ENCODE results near the gene EEF2.
"Not testable (repeated sequence)": the region's sequence is repeated elsewhere in the genome, so short reads cannot be mapped to it uniquely, and the experiment has no call there.

The EEF2 gene

DNA sequence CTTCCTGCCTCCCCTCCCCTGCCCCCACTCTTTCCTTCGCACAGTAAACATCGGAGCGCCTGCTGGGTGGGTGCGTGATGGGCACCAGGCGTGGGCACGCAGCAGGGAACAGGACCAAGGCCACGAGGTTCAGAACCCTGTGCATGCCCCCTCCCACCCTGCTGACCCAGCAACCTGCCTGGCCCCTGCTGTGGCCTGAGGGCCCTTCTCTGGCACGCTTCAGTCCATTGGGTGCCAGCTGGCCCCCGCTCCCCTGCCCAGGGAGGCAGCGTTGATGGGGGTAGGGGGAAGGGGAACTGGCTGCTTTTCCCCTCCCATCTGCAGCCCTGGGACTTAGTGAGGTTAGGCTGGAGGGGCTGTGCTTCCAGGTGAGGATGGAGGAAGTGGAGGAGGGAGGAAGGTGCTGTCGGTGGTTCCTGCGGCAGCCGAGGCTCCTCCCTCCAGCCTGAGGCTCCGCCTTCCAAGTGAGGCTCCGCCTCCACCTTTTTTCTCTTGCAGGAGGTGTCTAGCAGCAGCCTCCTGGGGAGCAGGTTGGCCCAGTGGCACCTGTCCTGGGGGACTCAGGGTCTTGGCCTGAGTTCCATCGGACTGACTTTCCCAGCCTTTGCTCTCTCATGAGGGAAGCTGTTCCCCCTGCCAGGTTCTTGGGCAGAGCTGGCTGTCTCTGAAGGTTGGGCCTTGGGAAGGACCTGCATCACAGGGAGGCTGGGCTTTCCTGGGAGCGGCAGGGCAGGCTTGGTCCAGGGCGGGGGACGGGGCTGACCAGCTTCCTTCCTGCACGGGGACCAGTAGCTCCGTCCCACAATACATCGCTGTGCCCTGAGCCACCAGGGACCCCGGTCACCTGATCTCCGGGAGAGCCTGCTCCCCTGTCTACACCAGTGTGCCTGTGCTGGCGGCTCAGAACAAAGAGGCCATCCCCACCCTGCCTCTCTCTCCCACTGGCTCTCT lies 29.6 kb upstream of the EEF2 start:
- DNase-seq: no peak

- no peak for DNase-seq
Measured at GRCh38 chr19:4013886-4014540, 28.8 kb upstream of the EEF2 start.

DNA sequence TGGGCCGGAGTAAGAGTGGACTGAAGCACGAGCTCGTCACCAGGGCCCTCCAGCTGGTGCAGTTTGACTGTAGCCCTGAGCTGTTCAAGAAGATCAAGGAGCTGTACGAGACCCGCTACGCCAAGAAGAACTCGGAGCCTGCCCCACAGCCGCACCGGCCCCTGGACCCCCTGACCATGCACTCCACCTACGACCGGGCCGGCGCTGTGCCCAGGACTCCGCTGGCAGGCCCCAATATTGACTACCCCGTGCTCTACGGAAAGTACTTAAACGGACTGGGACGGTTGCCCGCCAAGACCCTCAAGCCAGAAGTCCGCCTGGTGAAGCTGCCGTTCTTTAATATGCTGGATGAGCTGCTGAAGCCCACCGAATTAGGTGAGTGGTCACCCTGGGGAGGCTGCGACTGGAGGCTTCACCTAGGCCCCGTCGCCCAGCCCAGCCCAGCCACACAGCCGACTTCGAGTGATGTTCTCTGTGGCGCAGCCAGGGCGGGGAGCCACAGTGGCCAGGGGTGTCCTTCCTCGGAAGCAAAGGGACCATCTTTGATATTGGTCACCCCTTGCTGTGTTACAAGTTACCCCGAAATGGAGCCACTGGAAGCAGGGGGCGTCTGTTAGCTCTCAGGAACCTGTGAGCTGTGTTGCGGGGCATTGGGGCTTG lies 27.8 kb upstream of the EEF2 start:
- no peak for DNase-seq

- no peak for DNase-seq
Measured at GRCh38 chr19:4012092-4012974, 27.1 kb upstream of the EEF2 start.

DNA sequence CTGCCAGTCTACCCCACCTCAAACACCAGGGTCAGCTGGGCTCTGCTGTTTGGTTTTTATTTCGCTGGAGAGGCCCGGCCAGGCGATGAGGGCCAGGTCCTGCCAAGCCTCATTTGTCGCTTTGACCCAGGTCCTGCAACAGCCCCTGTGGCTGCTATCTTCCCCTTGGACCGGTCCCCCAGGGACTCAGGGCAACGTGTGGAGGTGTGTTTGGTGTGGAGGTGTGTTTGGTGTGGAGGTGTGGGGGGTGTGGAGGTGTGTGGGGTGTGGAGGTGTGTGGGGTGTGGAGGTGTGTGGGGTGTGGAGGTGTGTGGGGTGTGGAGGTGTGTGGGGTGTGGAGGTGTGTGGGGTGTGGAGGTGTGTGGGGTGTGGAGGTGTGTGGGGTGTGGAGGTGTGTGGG lies 26.2 kb upstream of the EEF2 start:
- not testable (repeated sequence) for DNase-seq

DNA sequence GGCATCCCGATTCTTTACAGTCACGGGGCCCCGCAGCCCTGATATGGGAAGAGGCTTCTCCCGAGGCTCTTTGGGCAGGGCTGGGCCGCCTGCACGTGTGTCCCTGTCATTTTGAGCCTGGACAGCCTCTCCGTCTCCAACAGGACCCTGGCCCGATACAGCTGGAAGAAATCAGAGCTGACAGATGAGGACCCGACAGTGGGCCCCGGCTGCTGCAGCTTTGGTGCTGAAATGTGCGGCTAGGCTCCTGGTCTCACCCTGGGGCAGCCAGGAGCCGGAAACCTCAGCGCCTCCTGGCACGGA lies 25.5 kb upstream of the EEF2 start:
- no peak for DNase-seq

DNA sequence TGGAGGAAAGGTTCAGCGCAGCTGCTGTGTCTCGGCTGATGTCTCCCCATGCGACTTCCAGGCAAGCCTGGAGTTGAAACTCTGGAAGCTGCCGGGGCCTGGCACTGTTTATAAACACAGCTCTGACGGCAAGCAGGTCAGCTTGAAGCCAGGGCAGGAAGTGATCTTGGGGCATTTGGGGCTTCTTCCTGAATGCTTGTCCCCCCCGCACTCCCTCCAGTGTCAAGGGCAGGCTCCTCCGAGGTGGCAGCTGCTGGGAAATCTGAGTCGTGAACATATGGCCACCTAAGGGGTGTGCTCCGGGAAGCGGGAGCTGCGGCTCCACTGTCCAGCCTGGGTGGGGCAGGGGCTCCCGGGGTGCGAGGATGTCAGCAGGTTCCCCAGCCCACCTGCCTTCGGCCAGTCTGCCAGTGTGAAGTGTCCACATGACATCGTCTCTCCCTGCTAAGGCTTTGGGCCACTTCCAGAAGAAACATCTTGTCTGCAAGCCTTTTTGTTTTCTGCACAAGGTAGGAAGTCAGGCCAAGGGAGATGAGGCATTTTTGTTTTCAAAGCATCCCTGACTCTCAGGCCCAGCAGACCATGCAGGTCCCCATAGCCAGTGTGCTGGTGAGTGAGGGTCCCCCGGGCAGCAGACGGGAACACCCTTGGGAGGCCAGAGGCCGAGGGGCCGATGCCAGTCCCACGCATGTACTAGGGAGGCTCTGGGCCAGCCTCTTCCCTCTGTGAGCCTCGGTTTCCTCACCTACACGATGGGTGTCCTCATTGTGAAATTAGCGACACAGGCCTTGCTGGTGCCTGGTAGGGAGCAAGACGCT lies 24.9 kb upstream of the EEF2 start:
- DNase-seq: no peak

GRCh38 chr19:4007836-4008539 lies 22.7 kb upstream of the EEF2 start:
- DNase-seq: no peak

- DNase-seq: peak; percentile 84
Measured at GRCh38 chr19:4007021-4007835, 22.0 kb upstream of the EEF2 start, which contains the start of gene PIAS4. TSS of gene PIAS4 (plus strand) at chr19:4007736. CDS start at chr19:4007761, 25 bp downstream.

- DNase-seq: not testable (repeated sequence)
Measured at GRCh38 chr19:4005436-4005835, 20.2 kb upstream of the EEF2 start.

DNA sequence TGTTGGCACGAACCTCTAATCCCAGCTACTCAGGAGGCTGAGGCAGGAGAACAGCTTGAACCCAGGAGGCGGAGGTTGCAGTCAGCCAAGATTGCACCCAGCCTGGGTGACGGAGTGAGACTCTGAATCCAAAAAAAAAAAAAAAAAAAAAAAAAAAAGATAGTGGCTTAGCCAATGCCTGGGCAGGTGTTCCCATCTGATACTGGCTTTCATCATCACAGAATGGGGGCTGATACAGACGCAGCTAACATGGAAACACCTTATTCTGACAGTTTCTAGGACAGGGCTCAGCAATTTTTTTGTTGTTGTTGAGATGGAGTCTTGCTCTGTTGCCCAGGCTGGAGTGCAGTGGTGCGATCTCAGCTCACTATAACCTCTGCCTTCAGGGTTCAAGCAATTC lies 15.5 kb upstream of the EEF2 start:
- DNase-seq: not testable (repeated sequence)

DNA sequence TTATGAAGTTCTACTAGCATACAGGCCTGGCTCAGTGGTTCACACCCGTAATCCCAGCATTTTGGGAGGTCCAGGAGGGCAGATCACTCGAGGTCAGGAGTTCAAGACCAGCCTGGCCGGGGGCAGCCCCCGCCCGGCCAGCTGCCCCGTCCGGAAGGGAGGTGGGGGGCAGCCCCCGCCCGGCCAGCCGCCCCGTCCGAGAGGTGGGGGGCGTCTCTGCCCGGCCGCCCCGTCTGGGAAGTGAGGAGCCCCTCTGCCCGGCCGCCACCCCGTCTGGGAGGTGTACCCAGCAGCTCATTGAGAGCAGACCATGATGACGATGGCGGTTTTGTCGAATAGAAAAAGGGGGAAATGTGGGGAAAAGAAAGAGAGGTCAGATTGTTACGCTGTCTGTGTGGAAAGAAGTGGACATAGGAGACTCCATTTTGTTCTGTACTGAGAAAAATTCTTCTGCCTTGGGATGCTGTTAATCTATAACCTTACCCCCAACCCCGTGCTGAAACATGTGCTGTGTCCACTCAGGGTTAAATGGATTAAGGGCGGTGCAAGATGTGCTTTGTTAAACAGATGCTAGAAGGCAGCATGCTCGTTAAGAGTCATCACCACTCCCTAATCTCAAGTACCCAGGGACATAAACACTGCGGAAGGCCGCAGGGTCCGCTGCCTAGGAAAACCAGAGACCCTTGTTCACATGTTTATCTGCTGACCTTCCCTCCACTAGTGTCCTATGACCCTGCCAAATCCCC lies 13.6 kb upstream of the EEF2 start:
- not testable (repeated sequence) for DNase-seq

- DNase-seq: no peak
Measured at GRCh38 chr19:3995607-3996006, 10.3 kb upstream of the EEF2 start.

- DNase-seq: no peak
Measured at GRCh38 chr19:3990815-3991117, 5.5 kb upstream of the EEF2 start.

GRCh38 chr19:3987619-3988371 lies 2.5 kb upstream of the EEF2 start:
- peak; percentile 38 for DNase-seq

GRCh38 chr19:3986260-3987041 lies 1.2 kb upstream of the EEF2 start:
- DNase-seq: peak; percentile 70

DNA sequence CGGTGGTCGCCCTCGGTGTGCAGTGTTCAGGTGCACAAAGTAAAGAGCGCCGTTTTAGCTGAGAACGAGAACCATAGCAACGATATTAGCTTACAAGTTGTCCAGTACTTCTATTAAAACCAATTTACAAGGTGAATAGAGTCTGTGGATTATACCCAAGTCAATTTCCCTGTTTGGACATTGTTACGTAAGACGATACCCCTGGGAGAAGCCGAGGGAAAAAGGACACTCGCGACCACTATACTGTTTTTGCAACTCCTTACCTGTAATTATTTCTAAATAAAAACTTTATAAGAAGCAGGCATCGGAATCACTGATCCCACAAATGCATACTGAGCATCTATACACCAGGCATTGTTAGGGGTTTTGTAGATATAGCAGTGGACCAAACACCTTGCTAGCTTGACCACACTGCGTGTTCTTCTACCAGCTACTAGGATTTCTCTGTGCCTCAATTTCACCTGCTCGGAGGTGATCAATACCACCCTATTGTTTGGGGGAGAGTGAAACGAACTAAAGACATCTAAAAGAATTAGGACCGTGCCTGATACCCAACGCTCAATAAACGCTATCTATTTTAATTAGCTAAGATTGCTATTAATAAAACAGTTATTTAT lies 488 bp upstream of the EEF2 start:
- DNase-seq: no peak

GRCh38 chr19:3984584-3984907 lies 717 bp downstream of the EEF2 start:
- DNase-seq: no peak
